H1 (cell line): ENCODE results near the gene NRK.

ENCODE experiments used
- HDAC6 ChIP-seq: IDR thresholded peaks from one replicate; pipeline ENCODE4 v1.7.1; 2012; ENCODE audit warnings: low read depth, mild to moderate bottlenecking, inconsistent platforms, low read length, moderate library complexity
- PHF8 ChIP-seq: fragments of 200-600 bp; sonication (generic); conservative IDR thresholded peaks from 2 replicates; pipeline ENCODE4 v1.7.1; 2012; ENCODE audit warnings: low read depth, mild to moderate bottlenecking, inconsistent platforms, low read length, moderate library complexity

GRCh38 chrX:105882581-105883275, 60.4 kb downstream of the NRK start:
- no peak for TF ChIP-seq HDAC6
- no peak for TF ChIP-seq PHF8
